Retinal pigment epithelial cell (primary cell): ENCODE results near the gene MRPL36.

Experiments
- DNase-seq: peaks from one replicate; pipeline ENCODE4 v3.0.0-alpha.2; 2010; ENCODE audit warnings: low read depth
- H3K4me3 ChIP-seq: 2 replicates; pipeline ENCODE4 v1.5.1; 2011; ENCODE audit warnings: mild to moderate bottlenecking, low read length, control low read depth, moderate library complexity
- TF ChIP-seq, protein P1 (sequence below): conservative IDR thresholded peaks from 2 replicates; pipeline ENCODE4 v1.5.1; 2011; ENCODE audit warnings: low read depth, low read length, control low read depth, inconsistent platforms

Gene MRPL36

DNA sequence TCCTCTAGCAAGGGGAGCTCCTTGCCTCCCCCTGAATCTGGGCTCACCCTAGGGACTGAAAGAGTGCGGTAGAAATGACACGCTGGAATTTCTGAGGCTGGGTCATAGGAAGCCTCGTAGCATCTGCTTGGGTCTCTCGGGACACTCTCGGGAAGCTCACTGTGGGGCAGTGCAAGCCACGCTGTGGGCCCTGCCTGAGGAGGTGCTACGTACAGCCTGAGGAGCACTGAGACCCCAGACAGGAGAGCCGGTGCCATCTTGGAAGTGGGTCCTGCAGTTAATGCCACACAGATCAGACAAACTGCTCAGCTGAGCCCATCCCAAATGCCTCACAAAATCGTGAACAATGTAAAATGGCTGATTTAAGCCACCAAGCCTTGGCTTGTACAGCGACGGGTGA, 1.8 kb downstream of the MRPL36 start:
- no peak overlapping the region for H3K4me3 ChIP-seq
- no peak for DNase-seq
- TF ChIP-seq, protein P1, sequence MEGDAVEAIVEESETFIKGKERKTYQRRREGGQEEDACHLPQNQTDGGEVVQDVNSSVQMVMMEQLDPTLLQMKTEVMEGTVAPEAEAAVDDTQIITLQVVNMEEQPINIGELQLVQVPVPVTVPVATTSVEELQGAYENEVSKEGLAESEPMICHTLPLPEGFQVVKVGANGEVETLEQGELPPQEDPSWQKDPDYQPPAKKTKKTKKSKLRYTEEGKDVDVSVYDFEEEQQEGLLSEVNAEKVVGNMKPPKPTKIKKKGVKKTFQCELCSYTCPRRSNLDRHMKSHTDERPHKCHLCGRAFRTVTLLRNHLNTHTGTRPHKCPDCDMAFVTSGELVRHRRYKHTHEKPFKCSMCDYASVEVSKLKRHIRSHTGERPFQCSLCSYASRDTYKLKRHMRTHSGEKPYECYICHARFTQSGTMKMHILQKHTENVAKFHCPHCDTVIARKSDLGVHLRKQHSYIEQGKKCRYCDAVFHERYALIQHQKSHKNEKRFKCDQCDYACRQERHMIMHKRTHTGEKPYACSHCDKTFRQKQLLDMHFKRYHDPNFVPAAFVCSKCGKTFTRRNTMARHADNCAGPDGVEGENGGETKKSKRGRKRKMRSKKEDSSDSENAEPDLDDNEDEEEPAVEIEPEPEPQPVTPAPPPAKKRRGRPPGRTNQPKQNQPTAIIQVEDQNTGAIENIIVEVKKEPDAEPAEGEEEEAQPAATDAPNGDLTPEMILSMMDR = no peak

DNA sequence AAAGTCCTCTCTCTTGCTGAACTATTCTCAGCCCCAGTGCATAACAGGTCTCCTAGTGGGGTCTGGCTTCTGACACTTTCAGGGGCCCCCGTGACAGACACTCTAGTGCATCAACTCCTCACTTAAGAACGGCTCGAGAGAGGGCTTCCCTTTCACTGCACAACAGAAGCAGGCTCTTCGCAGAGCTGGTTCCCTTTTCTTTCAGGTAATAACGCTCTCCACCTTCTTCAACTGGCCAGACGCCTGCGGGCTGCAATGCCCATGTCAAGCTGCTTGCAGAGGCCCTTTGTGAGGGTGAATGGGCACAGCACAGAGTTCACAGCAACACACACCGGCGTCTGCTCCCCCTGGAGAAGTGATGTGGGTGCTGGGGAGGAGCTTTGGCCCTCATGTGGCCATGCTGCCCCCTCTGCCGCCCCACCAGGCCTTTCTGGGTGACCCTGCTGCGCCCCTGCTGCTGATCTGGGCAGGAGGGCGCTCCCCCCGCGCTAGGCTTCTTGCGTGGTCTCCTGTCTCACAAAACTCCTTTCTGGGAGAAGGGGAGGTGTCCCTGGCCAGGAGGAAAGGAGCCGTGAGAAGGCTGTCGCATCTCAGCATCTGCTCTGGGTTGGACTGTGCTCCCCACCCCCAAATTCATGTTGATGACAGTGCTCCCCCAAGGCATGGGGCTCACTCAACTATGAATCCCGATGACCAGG, 2.4 kb downstream of the MRPL36 start:
- no peak overlapping the region for H3K4me3 ChIP-seq
- TF ChIP-seq, protein P1 = no peak
- DNase-seq = no peak

DNA sequence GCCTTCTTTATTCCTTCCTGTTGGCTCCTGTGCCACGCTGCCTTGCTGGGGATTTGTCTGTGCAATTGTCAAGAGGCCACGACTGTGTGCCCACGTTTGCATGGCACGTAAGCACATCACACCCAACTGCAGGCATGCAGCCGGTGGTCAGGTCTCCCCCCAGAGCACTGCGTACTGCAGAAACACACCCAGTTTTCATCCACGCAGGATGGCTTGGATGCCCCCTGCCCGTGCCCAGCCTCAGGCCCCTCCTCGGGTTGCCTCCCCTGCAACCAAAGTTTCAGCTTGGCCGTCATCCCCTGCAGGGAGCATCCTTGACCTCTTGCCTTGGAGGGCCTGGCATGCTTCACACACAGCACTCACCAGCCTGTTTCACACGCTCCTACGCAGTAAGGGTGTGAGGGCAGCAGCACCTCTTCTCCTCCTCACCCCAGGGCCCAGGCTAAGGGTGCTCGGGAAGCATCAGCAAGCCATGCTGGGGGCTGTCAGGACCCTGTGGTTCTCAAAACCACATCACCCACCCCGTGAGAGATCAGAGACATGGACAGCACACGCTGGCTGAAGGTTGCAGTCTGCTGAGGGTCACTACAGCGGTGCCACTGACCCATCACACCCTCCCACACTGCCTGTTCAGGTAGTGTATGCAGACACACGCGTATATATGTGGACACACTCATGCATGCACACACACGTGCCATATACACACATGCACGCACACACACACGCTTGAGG, 3.1 kb downstream of the MRPL36 start:
- TF ChIP-seq, protein P1 = no peak
- no peak for DNase-seq

DNA sequence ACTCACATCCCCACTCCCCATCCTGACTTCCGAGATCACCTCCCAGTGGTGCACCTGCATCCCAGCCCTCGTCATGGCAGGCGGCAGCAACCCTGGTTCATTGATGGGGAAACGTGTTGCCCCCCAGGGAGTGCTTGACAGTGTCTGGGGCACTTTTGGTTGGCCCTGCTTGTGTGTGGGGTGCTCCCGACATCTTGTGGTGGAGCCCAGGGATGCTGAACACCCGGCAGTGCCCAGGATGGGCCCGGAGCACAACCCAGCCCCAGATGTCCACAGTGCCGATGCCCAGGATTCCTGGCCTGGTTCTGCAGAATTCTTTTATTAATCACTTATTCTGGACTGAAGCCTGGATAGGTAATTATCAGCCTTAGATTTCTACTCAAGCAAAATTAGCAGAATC, 3.7 kb downstream of the MRPL36 start:
- DNase-seq = no peak
- H3K4me3 ChIP-seq = no peak overlapping the region
- TF ChIP-seq, protein P1 = no peak

More for the DNA sequence above, 3.1 kb downstream of the MRPL36 start:
- no peak overlapping the region for H3K4me3 ChIP-seq

DNA sequence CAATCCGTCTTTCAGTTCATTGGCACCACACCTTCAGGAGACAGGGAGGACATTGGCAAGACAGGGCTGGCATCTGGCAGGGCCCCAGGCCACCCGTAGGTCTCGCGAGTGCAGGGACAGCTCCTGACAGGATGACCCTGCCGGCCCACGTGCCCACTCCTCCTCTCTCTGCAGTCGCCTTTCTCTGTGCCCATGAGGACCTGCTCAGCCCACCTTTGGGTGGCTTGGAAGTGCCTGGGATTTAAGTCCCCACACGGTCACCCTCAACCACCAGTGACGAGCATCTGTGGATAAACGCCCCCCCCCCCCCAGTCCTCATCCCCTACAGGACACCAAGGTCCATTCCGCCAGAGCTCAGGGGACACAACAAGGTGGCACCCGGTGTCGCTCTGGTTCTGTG, 4.1 kb downstream of the MRPL36 start:
- TF ChIP-seq, protein P1 = no peak
- no peak for DNase-seq
- no peak overlapping the region for H3K4me3 ChIP-seq

DNA sequence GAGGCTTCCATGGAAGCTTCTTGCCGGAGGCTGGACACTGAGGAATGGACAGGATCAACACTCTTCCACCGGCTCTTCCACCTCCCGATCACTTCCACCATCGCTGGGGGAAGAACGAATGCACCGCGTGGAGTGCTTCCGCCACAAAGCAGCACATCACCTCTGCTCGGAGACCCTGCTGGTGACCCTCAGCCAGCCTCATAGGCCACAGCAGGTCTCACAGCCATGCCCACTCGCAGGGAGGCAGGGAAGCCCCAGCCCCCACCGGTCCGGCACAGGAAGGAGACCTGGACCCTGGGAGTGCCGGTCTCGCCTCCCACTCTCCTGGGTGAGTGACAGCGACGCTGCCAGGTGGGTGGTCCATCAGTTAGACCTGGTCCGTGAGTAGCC, 4.7 kb downstream of the MRPL36 start:
- no peak for DNase-seq
- H3K4me3 ChIP-seq = no peak overlapping the region
- TF ChIP-seq, protein P1 = no peak
